Motor neuron (in vitro differentiated cells): ENCODE data around the gene ZSCAN5B. TPM values are rescaled to one million over a fixed set of nuclear protein-coding genes. Genes with fewer than 3 reads are reported as not detected.
A peak's percentile ranks its signal among the peaks of the same experiment; 100 is the strongest.
"Not testable (repeated sequence)": the region's sequence is repeated elsewhere in the genome, so short reads cannot be mapped to it uniquely, and the experiment has no call there.

ENCODE experiments used
- ATAC-seq, 8 experiments: fragments of 200-7000 bp; cut with Tn5 transposase; replicated peaks in 6 of 8; 2 replicates each; pipeline ENCODE4 v1.8.0; 2021; ENCODE audit warnings: mild to moderate bottlenecking in 8 of 8, moderate library complexity in 8 of 8
- H3K27ac ChIP-seq, 2 donors: fragments of 250-450 bp; sonication (Bioruptor Pico); 2 replicates each; pipeline ENCODE4 v1.9.0; 2021; ENCODE audit warnings: antibody characterized with exemption in 2 of 2, mild to moderate bottlenecking in 2 of 2, moderate library complexity in 1 of 2
- H3K4me1 ChIP-seq, 2 donors: fragments of 250-450 bp; sonication (Bioruptor Pico); replicated peaks in 1 of 2; 2 replicates each; pipeline ENCODE4 v1.6.1; 2021; ENCODE audit warnings: antibody characterized with exemption in 2 of 2, mild to moderate bottlenecking in 2 of 2, moderate library complexity in 1 of 2
- H3K4me3 ChIP-seq, 5 donors: fragments of 250-450 bp; sonication (Bioruptor Pico); 2 replicates each; pipeline ENCODE4 v1.9.0; 2021; ENCODE audit warnings: antibody characterized with exemption in 5 of 5, mild to moderate bottlenecking in 5 of 5, moderate library complexity in 4 of 5
- WGBS, 10 experiments: fragments of 450-650 bp; shearing (Covaris generic); methylation state at CpG; one replicate each; pipeline ENCODE4 v1.0.0; 2022; 5-methylcytosine and 5-hydroxymethylcytosine counted together
- in situ Hi-C, 9 experiments: fragments of 400-800 bp; cut with MboI; loops; one replicate each; pipeline ENCODE4 v1.15.0; 2021; ENCODE audit warnings: low sequenced_read_pairs in 9 of 9, low pct_unique_long_range_greater_than_20kb in 2 of 9; ENCODE audit not compliant: unreplicated experiment in 9 of 9
- total RNA-seq, 8 experiments: library from RNA; unstranded; fragments of 300-600 nt; gene quantifications; 2 replicates each; pipeline versions ENCODE4 v1.2.3 to v1.2.4, GENCODE V29; 2022

ZSCAN5B gene
- total RNA-seq, 8 experiments from 2014 or later = 0.13 to 0.21 (median 0.18) TPM; not detected in 4

- WGBS, 10 experiments = 80% methylated on average over 1 of the region's 5 CpGs; no CpG with 5 or more reads in 9 of the 10 experiments
- H3K4me3 ChIP-seq, ATAC-seq, H3K4me1 ChIP-seq, in situ Hi-C loops, H3K27ac ChIP-seq: not testable (repeated sequence)
Observed at GRCh38 chr19:56207581-56207980, 10.0 kb upstream of the ZSCAN5B start.

- ATAC-seq = no peak
- no peaks in the 10 kb centered on the region for H3K4me1 ChIP-seq
- in situ Hi-C loops = no loop called here
- H3K4me3 ChIP-seq = no peak within 1 kb of the TSS
- 0 to 40% (median 17%) methylated on average over 1 to 3 of the region's 3 CpGs; no CpG with 5 or more reads in 1 of the 10 experiments for WGBS, 10 experiments
- no peak within 1 kb of the TSS for H3K27ac ChIP-seq
Observed at GRCh38 chr19:56201973-56202372, 4.4 kb upstream of the ZSCAN5B start, which contains the start of gene ZSCAN5C. Gene ZSCAN5C, plus strand, starts transcription at chr19:56202273. Its CDS starts 3,641 bp downstream, at chr19:56205914.

- H3K4me1 ChIP-seq = no peaks in the 10 kb centered on the region
- ATAC-seq = no peak
- H3K27ac ChIP-seq = no peak overlapping the region
- in situ Hi-C loops = no loop called here
- no peak overlapping the region for H3K4me3 ChIP-seq
- WGBS, 10 experiments = 7 to 68% (median 24%) methylated on average over 2 to 7 of the region's 7 CpGs
Observed at GRCh38 chr19:56199687-56200086, 2.1 kb upstream of the ZSCAN5B start.

- ATAC-seq = no peak
- 17 to 83% (median 55%) methylated on average over 2 to 8 of the region's 12 CpGs; no CpG with 5 or more reads in 2 of the 10 experiments for WGBS, 10 experiments
Observed at GRCh38 chr19:56193981-56194640, 3.5 kb downstream of the ZSCAN5B start.

GRCh38 chr19:56191711-56192110, 5.9 kb downstream of the ZSCAN5B start:
- in situ Hi-C loops = no loop called here
- ATAC-seq = no peak
- H3K4me1 ChIP-seq = no peaks in the 10 kb centered on the region
- H3K27ac ChIP-seq = no peak overlapping the region
- H3K4me3 ChIP-seq = no peak overlapping the region
- 60 to 82% (median 70%) methylated on average over 1 to 6 of the region's 10 CpGs; no CpG with 5 or more reads in 5 of the 10 experiments for WGBS, 10 experiments

More at GRCh38 chr19:56193981-56194640, 3.5 kb downstream of the ZSCAN5B start:
- Histone ChIP-seq H3K4me3 (no peak overlapping the region), H3K27ac (no peak overlapping the region), H3K4me1 (no peaks in the 10 kb centered on the region)
- in situ Hi-C loops = no loop called here

- Histone ChIP-seq H3K27ac (no peak overlapping the region), H3K4me1 (no peaks in the 10 kb centered on the region), H3K4me3 (no peak overlapping the region)
- no peak for ATAC-seq
- in situ Hi-C loops = no loop called here
- WGBS, 10 experiments = 0 to 88% (median 52%) methylated on average over 1 to 3 of the region's 7 CpGs; no CpG with 5 or more reads in 4 of the 10 experiments
Observed at GRCh38 chr19:56191115-56191514, 6.5 kb downstream of the ZSCAN5B start.

- ATAC-seq = no peak
- in situ Hi-C loops = no loop called here
- WGBS, 10 experiments = 0 to 100% (median 56%) methylated on average over 1 to 9 of the region's 17 CpGs; no CpG with 5 or more reads in 3 of the 10 experiments
- H3K4me3 ChIP-seq = no peak overlapping the region
- no peak overlapping the region for H3K27ac ChIP-seq
- H3K4me1 ChIP-seq = no peaks in the 10 kb centered on the region
Observed at GRCh38 chr19:56189785-56190184, 7.8 kb downstream of the ZSCAN5B start.

- H3K4me1 ChIP-seq = peaks cover 0 to 4% of the 10 kb centered on the region in 2 donors
- no peak overlapping the region for H3K4me3 ChIP-seq
- no peak overlapping the region for H3K27ac ChIP-seq
- 0 to 90% (median 41%) methylated on average over 2 to 7 of the region's 11 CpGs; no CpG with 5 or more reads in 2 of the 10 experiments for WGBS, 10 experiments
- in situ Hi-C loops = no loop called here
- peak in 1 of 8 experiments; percentile 36 for ATAC-seq
Observed at GRCh38 chr19:56177564-56178243, 19.9 kb downstream of the ZSCAN5B start.

- H3K27ac ChIP-seq = no peak overlapping the region
- H3K4me1 ChIP-seq = peaks cover 0 to 4% of the 10 kb centered on the region in 2 donors
- WGBS, 10 experiments = 80 to 100% (median 86%) methylated on average over 1 to 17 of the region's 18 CpGs; no CpG with 5 or more reads in 3 of the 10 experiments
- in situ Hi-C loops = no loop called here
- H3K4me3 ChIP-seq = no peak overlapping the region
- ATAC-seq = no peak
Observed at GRCh38 chr19:56176881-56177280, 20.7 kb downstream of the ZSCAN5B start.

- ATAC-seq, H3K27ac ChIP-seq, H3K4me1 ChIP-seq, in situ Hi-C loops, H3K4me3 ChIP-seq: not testable (repeated sequence)
- WGBS, 10 experiments = no CpG with 5 or more reads among the region's 11 CpGs
Observed at GRCh38 chr19:56176310-56176709, 21.3 kb downstream of the ZSCAN5B start.

- H3K27ac ChIP-seq, H3K4me3 ChIP-seq, in situ Hi-C loops, H3K4me1 ChIP-seq: not testable (repeated sequence)
- no CpG with 5 or more reads among the region's 15 CpGs for WGBS, 10 experiments
- peak in 3 of 8 experiments; percentile 38 to 53 (median 52) for ATAC-seq
Observed at GRCh38 chr19:56175861-56176307, 21.7 kb downstream of the ZSCAN5B start, which contains the start of gene GALP. Gene GALP, plus strand, starts transcription at chr19:56176008. Its CDS starts 1,101 bp downstream, at chr19:56177109.

- WGBS, 10 experiments = 0 to 80% (median 60%) methylated on average over 1 to 4 of the region's 11 CpGs; no CpG with 5 or more reads in 4 of the 10 experiments
Observed at GRCh38 chr19:56174550-56174949, 23.0 kb downstream of the ZSCAN5B start.

GRCh38 chr19:56174086-56174485, 23.5 kb downstream of the ZSCAN5B start:
- no peak overlapping the region for H3K27ac ChIP-seq
- H3K4me1 ChIP-seq = peaks cover 0 to 4% of the 10 kb centered on the region in 2 donors
- in situ Hi-C loops = no loop called here
- H3K4me3 ChIP-seq = no peak overlapping the region
- no peak for ATAC-seq
- 0 to 60% (median 28%) methylated on average over 1 to 3 of the region's 9 CpGs; no CpG with 5 or more reads in 6 of the 10 experiments for WGBS, 10 experiments

More at GRCh38 chr19:56174550-56174949, 23.0 kb downstream of the ZSCAN5B start:
- in situ Hi-C loops = no loop called here
- peaks cover 0 to 4% of the 10 kb centered on the region in 2 donors for H3K4me1 ChIP-seq
- no peak overlapping the region for H3K4me3 ChIP-seq
- no peak overlapping the region for H3K27ac ChIP-seq
- ATAC-seq = peak in 2 of 8 experiments; percentile 48 to 57
